GM06990 (cell line): Measurements from ENCODE around the gene USP8.
"Not testable (repeated sequence)": the region's sequence is repeated elsewhere in the genome, so short reads cannot be mapped to it uniquely, and the experiment has no call there.

Experiments used
- DNase-seq: peaks from one replicate; pipeline ENCODE4 v3.0.0-alpha.2; 2011; ENCODE audit not compliant: insufficient read length; ENCODE audit errors: extremely low read depth
- H3K27me3 ChIP-seq: replicated peaks from 2 replicates; pipeline ENCODE4 v1.6.0; 2011; ENCODE audit warnings: low read length; ENCODE audit not compliant: control insufficient read depth, insufficient read depth
- H3K36me3 ChIP-seq: 2 replicates; pipeline ENCODE4 v1.5.1; 2011; ENCODE audit warnings: low read length; ENCODE audit not compliant: control insufficient read depth, insufficient read depth
- H3K4me3 ChIP-seq: replicated peaks from 2 replicates; pipeline ENCODE4 v1.5.1; 2011; ENCODE audit warnings: low read depth, mild to moderate bottlenecking, control low read depth, low read length
- TF ChIP-seq, protein P1 (sequence below): IDR thresholded peaks from 2 replicates; pipeline ENCODE4 v1.5.1; 2011; ENCODE audit warnings: low read length, control low read depth, mild to moderate bottlenecking, inconsistent platforms; ENCODE audit not compliant: insufficient read depth, poor library complexity, severe bottlenecking

Gene USP8

DNA sequence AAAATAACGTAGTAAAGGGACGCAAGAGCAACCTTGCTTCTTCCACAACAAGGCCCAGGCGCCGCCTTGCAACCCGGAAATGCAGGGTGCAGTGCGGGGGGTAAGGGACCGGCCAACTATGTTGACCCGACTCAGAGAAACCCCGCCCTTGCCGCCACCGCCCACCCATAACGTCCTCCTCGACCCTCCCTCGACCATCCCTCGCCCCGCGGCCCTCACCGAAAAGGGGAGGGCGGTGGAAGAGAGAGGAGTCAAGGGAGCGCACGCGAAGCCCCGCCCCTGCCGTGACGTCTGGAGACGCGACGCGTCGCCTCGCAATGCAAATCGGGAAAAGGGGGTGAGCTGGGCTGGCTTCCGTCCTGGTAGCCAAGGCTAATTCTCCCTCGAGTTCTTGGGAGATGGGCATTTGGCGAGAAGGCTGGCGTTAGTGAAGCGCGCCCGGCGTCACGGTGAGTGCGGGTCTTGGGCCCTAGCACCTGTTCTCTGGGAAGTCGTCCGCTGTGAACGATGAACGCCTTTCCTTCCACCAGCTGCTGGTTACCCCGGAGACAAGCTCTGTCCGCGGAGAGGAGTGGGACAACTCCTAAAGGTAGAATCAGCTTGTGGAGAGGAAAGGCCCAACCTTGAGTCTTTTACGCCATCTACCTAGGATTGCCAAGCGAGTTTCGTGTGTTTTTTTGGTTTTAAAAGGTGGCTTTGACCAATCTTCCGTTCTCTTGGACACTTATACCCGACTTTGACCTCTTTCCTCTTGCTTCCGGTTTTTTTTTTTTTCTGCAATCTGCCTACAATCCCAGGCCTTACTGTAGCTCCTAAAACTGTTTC, at the start of gene USP8:
USP8 (plus strand) TSS at position 340 of the 825 bp plus-strand sequence. CDS start 14,669 bp downstream, outside the sequence.
- Histone ChIP-seq H3K4me3 (peak within 1 kb of the TSS; percentile 83), H3K27me3 (no peaks in the 10 kb centered on the region), H3K36me3 (no peaks in the 10 kb centered on the region)
- peak; percentile 98 for DNase-seq
- TF ChIP-seq, protein P1, sequence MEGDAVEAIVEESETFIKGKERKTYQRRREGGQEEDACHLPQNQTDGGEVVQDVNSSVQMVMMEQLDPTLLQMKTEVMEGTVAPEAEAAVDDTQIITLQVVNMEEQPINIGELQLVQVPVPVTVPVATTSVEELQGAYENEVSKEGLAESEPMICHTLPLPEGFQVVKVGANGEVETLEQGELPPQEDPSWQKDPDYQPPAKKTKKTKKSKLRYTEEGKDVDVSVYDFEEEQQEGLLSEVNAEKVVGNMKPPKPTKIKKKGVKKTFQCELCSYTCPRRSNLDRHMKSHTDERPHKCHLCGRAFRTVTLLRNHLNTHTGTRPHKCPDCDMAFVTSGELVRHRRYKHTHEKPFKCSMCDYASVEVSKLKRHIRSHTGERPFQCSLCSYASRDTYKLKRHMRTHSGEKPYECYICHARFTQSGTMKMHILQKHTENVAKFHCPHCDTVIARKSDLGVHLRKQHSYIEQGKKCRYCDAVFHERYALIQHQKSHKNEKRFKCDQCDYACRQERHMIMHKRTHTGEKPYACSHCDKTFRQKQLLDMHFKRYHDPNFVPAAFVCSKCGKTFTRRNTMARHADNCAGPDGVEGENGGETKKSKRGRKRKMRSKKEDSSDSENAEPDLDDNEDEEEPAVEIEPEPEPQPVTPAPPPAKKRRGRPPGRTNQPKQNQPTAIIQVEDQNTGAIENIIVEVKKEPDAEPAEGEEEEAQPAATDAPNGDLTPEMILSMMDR, result no peak

DNA sequence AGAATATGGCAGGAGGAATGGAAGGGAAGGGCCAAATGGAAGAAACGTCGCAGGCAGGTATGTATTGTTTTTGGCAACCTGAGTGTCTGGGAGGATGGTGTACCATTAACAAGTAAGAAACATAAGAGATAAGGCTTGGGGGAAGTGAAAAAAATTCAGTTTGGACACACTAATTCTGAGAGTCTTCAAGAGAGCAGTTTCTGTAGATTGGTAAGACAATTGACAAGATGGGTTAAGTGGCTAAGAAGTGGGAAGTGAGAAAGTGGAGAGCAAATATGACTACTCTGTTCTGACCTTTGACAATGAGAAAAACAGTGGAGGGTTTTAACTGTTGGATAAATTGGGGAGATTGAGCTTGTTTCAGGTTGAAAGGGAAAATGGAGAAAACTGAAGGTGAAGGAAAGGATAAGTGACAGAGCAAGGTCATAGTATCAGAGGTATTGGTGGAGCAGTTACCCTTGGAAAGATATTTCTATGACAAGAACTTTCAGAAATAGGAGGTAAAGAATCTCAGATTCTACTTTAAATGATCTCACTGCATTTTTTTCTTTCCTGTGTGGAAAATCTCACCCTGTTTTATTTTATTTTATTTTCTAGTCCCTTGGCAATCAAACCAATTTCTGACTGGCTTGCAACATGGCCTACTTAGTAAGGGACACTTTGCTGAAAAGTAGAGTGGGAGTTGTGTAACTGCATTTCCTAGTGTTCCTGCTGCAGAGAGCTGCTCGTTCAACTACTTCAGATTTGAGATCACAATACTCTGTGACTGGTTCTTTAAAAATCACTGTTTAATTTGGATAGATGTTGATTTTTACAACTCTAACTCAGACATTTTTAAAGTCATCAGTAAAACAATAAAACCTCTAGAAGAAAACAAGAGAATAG, 46.1 kb upstream of the USP8 start:
- TF ChIP-seq, protein P1, result no peak
- Histone ChIP-seq H3K27me3 (no peaks in the 10 kb centered on the region), H3K36me3 (no peaks in the 10 kb centered on the region), H3K4me3 (no peak overlapping the region)
- DNase-seq, result peak; percentile 69

DNA sequence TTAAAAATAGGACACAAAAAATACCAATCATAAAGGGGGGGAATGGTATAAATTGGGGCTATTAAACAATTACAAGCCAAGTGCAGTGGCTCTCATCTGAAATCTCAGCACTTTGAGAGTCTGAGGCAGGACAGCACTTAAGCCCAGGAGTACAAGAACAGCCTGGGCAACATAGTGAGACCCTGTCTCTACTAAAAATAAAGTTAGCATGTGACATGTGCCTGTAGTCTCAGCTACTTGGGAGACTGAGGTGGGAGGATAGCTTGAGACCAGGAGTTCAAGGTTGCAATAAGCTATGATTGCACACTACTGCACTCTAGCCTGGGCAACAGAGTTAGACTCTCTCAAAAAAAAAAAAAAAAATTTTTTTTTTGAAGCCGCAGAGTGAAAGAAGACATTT, 45.4 kb upstream of the USP8 start:
- H3K27me3 ChIP-seq, result no peaks in the 10 kb centered on the region
- no peak overlapping the region for H3K4me3 ChIP-seq
- H3K36me3 ChIP-seq, result no peaks in the 10 kb centered on the region
- no peak for DNase-seq
- TF ChIP-seq, protein P1, result no peak

DNA sequence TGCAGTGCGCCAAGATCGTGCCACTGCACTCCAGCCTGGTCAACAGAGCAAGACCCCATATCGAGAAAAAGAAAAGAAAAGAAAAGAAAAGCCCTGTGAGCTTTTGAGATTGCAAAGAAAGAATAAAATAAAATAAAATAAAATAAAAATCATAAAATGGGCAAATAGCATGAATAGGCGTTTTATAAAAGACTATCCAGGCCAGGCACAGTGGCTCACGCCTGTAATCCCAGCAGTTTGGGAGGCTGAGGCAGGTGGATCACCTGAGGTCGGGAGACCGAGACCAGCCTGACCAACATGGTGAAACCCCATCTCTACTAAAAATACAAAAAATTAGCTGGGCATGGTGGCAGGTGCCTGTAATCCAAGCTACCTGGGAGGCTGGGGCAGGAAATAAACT, 44.8 kb upstream of the USP8 start:
- not testable (repeated sequence) for H3K36me3 ChIP-seq, DNase-seq, H3K4me3 ChIP-seq, H3K27me3 ChIP-seq

DNA sequence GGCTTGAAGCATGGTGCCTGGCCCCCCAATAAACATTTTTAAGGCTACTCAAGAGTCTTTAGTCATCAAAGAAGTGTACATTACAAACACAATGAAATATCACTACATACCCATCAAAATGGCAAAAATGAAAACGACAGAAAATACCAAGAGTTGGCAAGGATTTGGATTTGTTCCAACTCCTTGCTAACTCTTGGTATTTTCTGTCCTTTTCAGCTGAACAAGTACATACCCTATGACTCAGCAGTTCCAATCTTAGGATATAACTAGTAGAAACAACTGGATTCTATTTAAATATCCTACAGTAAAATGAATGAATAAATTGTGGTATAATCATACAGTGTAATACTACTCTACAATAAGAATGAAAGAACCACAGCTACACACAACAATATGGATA, 44.1 kb upstream of the USP8 start:
- no peaks in the 10 kb centered on the region for H3K27me3 ChIP-seq
- TF ChIP-seq, protein P1, result no peak
- no peak for DNase-seq
- H3K4me3 ChIP-seq, result no peak overlapping the region
- no peaks in the 10 kb centered on the region for H3K36me3 ChIP-seq

DNA sequence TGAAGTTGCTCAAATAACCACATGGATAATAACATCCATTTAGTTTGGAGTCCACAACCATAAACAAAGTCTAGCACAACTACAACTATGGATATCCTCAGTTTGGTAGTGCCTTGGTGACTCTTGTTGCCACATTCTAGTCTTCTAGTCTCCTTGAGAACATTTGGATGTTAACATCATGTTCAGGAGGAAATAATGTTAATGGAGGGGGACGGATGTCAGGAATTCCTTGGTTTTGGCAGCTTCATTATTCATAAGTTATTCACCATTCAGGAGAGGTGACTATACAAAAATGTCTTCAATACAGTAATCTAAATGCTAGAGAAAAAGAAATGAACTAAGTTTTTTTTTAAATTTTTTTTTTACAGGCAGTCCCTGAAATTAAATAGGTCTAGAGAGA, 42.8 kb upstream of the USP8 start:
- no peak for DNase-seq
- Histone ChIP-seq H3K27me3 (no peaks in the 10 kb centered on the region), H3K36me3 (no peaks in the 10 kb centered on the region), H3K4me3 (no peak overlapping the region)
- TF ChIP-seq, protein P1, result no peak

DNA sequence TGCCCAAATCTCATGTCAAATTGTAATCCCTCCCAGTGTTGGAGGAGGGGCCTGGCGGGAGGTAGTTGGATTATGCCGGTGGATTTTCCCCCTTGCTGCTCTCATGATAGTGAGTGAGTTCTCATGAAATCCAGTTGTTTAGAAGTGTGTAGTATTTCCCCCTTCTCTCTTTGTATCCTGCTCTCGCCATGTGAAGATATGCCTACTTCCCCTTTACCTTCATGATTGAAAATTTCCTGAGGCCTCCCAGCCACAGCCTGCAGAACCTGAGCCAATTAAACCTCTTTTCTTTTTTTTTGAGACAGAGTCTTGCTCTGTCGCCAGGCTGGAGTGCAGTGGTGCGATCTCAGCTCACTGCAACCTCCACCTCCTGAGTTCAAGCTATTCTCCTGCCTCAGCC, 41.8 kb upstream of the USP8 start:
- H3K4me3 ChIP-seq, DNase-seq, H3K36me3 ChIP-seq, H3K27me3 ChIP-seq: not testable (repeated sequence)
